WTC11 (cell line): Measurements from ENCODE around the gene ZNRF3.

Experiments
- CREB1 ChIP-seq: sonication (generic); formaldehyde crosslinking; IDR thresholded peaks from 2 replicates; pipeline ENCODE4 v1.8.0; 2023; ENCODE audit warnings: mild to moderate bottlenecking, missing genetic modification reagents
- ETV6 ChIP-seq: sonication (generic); formaldehyde crosslinking; IDR thresholded peaks from 2 replicates; pipeline ENCODE4 v1.8.1; 2022; ENCODE audit warnings: mild to moderate bottlenecking, missing genetic modification reagents
- KAT7 ChIP-seq: sonication (generic); formaldehyde crosslinking; IDR thresholded peaks from 2 replicates; pipeline ENCODE4 v1.8.1; 2023; ENCODE audit warnings: missing genetic modification reagents, mild to moderate bottlenecking, borderline replicate concordance
- NR1H2 ChIP-seq: sonication (generic); formaldehyde crosslinking; IDR thresholded peaks from 2 replicates; pipeline ENCODE4 v1.9.0; 2021; ENCODE audit warnings: mild to moderate bottlenecking, moderate library complexity, missing genetic modification reagents
- OVOL2 ChIP-seq: fragments of 250-450 bp; sonication (Bioruptor Pico); IDR thresholded peaks from 2 replicates; pipeline ENCODE4 v1.9.0; 2021; ENCODE audit warnings: mild to moderate bottlenecking, borderline replicate concordance
- ZNF416 ChIP-seq: fragments of 250-450 bp; sonication (Bioruptor Pico); IDR thresholded peaks from 2 replicates; pipeline ENCODE4 v1.9.0; 2021; ENCODE audit warnings: mild to moderate bottlenecking, inconsistent platforms
- TF ChIP-seq, protein P1 (sequence below): fragments of 200-600 bp; IDR thresholded peaks from 2 replicates; pipeline ENCODE4 v1.8.0; 2022; ENCODE audit warnings: antibody characterized with exemption
- TF ChIP-seq, protein P2 (sequence below): sonication (generic); formaldehyde crosslinking; IDR thresholded peaks from 2 replicates; pipeline ENCODE4 v1.8.1; 2023; ENCODE audit warnings: mild to moderate bottlenecking, missing genetic modification reagents, borderline replicate concordance
- TF ChIP-seq, protein P3 (sequence below): sonication (generic); formaldehyde crosslinking; IDR thresholded peaks from 2 replicates; pipeline ENCODE4 v1.8.1; 2022; ENCODE audit warnings: missing genetic modification reagents, borderline replicate concordance
- TF ChIP-seq, protein P4 (sequence below): sonication (generic); formaldehyde crosslinking; conservative IDR thresholded peaks from 2 replicates; pipeline ENCODE4 v1.8.1; 2022; ENCODE audit warnings: mild to moderate bottlenecking, missing genetic modification reagents
- TF ChIP-seq, protein P5 (sequence below): fragments of 250-450 bp; sonication (Bioruptor Pico); IDR thresholded peaks from 2 replicates; pipeline ENCODE4 v2.1.2; 2022; ENCODE audit warnings: mild to moderate bottlenecking, moderate library complexity

DNA sequence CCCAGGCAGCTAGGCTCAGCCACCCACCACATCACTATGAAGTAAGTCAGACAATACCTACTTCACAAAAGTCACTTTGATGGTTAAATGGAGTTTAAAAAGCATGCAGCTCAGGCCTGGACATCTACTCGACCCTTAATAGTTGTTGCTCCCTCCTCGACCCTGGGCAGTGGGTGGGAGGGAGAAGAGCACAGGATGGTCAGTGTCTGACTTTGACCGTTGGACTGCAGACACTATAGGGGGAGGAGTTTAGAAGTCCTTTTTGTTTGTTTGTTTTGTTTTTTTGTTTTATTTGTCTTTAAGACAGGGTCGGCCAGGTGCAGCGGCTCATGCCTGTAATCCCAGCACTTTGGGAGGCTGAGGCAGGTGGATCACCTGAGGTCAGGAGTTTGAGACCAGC, 44.4 kb upstream of the ZNRF3 start:
- TF ChIP-seq, protein P1, sequence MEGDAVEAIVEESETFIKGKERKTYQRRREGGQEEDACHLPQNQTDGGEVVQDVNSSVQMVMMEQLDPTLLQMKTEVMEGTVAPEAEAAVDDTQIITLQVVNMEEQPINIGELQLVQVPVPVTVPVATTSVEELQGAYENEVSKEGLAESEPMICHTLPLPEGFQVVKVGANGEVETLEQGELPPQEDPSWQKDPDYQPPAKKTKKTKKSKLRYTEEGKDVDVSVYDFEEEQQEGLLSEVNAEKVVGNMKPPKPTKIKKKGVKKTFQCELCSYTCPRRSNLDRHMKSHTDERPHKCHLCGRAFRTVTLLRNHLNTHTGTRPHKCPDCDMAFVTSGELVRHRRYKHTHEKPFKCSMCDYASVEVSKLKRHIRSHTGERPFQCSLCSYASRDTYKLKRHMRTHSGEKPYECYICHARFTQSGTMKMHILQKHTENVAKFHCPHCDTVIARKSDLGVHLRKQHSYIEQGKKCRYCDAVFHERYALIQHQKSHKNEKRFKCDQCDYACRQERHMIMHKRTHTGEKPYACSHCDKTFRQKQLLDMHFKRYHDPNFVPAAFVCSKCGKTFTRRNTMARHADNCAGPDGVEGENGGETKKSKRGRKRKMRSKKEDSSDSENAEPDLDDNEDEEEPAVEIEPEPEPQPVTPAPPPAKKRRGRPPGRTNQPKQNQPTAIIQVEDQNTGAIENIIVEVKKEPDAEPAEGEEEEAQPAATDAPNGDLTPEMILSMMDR = no peak
- TF ChIP-seq OVOL2 (CRISPR knock-in tag) = no peak
- TF ChIP-seq, protein P2, sequence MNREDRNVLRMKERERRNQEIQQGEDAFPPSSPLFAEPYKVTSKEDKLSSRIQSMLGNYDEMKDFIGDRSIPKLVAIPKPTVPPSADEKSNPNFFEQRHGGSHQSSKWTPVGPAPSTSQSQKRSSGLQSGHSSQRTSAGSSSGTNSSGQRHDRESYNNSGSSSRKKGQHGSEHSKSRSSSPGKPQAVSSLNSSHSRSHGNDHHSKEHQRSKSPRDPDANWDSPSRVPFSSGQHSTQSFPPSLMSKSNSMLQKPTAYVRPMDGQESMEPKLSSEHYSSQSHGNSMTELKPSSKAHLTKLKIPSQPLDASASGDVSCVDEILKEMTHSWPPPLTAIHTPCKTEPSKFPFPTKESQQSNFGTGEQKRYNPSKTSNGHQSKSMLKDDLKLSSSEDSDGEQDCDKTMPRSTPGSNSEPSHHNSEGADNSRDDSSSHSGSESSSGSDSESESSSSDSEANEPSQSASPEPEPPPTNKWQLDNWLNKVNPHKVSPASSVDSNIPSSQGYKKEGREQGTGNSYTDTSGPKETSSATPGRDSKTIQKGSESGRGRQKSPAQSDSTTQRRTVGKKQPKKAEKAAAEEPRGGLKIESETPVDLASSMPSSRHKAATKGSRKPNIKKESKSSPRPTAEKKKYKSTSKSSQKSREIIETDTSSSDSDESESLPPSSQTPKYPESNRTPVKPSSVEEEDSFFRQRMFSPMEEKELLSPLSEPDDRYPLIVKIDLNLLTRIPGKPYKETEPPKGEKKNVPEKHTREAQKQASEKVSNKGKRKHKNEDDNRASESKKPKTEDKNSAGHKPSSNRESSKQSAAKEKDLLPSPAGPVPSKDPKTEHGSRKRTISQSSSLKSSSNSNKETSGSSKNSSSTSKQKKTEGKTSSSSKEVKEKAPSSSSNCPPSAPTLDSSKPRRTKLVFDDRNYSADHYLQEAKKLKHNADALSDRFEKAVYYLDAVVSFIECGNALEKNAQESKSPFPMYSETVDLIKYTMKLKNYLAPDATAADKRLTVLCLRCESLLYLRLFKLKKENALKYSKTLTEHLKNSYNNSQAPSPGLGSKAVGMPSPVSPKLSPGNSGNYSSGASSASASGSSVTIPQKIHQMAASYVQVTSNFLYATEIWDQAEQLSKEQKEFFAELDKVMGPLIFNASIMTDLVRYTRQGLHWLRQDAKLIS = no peak
- TF ChIP-seq, protein P3, sequence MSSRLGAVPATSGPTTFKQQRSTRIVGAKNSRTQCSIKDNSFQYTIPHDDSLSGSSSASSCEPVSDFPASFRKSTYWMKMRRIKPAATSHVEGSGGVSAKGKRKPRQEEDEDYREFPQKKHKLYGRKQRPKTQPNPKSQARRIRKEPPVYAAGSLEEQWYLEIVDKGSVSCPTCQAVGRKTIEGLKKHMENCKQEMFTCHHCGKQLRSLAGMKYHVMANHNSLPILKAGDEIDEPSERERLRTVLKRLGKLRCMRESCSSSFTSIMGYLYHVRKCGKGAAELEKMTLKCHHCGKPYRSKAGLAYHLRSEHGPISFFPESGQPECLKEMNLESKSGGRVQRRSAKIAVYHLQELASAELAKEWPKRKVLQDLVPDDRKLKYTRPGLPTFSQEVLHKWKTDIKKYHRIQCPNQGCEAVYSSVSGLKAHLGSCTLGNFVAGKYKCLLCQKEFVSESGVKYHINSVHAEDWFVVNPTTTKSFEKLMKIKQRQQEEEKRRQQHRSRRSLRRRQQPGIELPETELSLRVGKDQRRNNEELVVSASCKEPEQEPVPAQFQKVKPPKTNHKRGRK (CRISPR knock-in tag) = no peak
- TF ChIP-seq, protein P4, sequence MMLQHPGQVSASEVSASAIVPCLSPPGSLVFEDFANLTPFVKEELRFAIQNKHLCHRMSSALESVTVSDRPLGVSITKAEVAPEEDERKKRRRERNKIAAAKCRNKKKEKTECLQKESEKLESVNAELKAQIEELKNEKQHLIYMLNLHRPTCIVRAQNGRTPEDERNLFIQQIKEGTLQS = no peak
- TF ChIP-seq KAT7 (CRISPR knock-in tag) = no peak
- no peak for TF ChIP-seq ETV6 (CRISPR knock-in tag)
- TF ChIP-seq, protein P5, sequence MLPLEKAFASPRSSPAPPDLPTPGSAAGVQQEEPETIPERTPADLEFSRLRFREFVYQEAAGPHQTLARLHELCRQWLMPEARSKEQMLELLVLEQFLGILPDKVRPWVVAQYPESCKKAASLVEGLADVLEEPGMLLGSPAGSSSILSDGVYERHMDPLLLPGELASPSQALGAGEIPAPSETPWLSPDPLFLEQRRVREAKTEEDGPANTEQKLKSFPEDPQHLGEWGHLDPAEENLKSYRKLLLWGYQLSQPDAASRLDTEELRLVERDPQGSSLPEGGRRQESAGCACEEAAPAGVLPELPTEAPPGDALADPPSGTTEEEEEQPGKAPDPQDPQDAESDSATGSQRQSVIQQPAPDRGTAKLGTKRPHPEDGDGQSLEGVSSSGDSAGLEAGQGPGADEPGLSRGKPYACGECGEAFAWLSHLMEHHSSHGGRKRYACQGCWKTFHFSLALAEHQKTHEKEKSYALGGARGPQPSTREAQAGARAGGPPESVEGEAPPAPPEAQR (CRISPR knock-in tag) = no peak
- no peak for TF ChIP-seq NR1H2
- TF ChIP-seq CREB1 (CRISPR knock-in tag) = no peak
- no peak for TF ChIP-seq ZNF416 (CRISPR knock-in tag)
